ENCODE results near the gene ZFAND3.

The ZFAND3 gene

GRCh38 chr6:38079107-38079506, 259.6 kb downstream of the ZFAND3 start:
- TF ChIP-seq CTCF (IDR thresholded peaks at IDR 0.05) = no peak

GRCh38 chr6:38079537-38079936, 260.0 kb downstream of the ZFAND3 start:
- no peak for TF ChIP-seq CTCF (IDR thresholded peaks at IDR 0.05)

GRCh38 chr6:38080360-38080759, 260.8 kb downstream of the ZFAND3 start:
- TF ChIP-seq CTCF (IDR thresholded peaks at IDR 0.05) = no peak

DNA sequence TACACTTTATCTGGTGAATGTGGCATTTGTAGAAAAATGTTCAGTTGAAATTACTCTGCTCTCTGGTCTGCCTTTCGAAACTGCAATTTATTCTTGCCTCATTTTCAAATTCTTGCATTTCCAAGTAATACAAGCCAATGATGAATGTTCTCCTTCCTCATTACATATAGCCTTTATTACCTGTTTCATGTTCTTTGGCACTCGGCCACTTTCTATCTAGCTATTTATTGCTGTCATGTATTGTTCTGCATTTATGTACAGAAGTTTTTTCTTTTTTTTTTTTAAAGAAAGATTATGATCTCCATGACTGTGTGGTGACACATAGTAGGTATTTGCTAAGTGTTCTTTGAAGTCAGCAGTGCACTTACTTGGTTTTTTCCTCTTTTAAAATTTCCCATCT, 261.4 kb downstream of the ZFAND3 start:
- TF ChIP-seq CTCF (IDR thresholded peaks at IDR 0.05) = no peak

DNA sequence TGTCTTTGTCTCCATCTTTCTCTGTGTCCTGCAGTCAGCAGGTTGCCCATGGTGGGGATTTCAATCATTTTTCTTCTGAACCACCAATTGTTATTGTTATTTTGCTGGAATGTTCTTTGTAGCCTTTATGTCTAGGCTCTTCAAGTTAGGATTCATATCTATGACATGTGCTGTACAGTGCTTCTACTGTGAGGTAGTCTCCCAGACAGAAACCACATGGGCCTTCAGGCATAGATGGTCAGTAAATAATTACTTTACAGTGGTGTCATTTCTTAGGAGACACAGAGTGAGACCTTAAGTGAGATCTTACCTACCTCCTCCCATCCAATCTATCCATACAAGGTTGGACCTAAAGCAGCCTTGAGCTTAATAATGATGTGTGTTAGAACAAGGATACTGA, 265.5 kb downstream of the ZFAND3 start:
- TF ChIP-seq CTCF (IDR thresholded peaks at IDR 0.05) = no peak

- no peak for TF ChIP-seq CTCF (IDR thresholded peaks at IDR 0.05)
Observed at GRCh38 chr6:38086346-38086745, 266.8 kb downstream of the ZFAND3 start.

DNA sequence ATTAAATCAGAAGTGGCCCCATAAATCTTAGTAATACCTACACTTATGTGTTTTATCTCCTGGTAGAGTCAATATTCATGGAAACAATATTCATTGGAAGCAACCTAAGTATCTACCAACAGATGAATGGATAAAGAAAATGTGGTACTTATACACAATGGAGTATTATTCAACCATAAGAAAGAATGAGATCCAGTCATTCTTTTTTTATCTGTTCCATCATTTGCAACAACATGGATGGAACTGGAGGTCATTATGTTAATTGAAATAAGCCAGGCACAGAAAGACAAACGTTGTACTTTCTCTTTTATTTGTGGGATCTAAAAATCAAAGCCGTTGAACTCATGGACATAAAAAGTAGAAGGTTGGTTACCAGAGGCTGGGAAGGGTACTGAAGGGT, 268.5 kb downstream of the ZFAND3 start:
- TF ChIP-seq CTCF (IDR thresholded peaks at IDR 0.05) = no peak

GRCh38 chr6:38088829-38089228, 269.3 kb downstream of the ZFAND3 start:
- no peak for TF ChIP-seq CTCF (IDR thresholded peaks at IDR 0.05)

Measured in LNCAP (cell line).